HCT116 (cell line): ENCODE measurements around the gene HYI. TPM values are rescaled to one million over a fixed set of nuclear protein-coding genes. Genes with fewer than 3 reads are reported as not detected.

Experiments
- ATAC-seq: fragments of 200-7000 bp; cut with Tn5 transposase; 2 replicates; pipeline ENCODE4 v1.9.1; 2020; ENCODE audit warnings: mild to moderate bottlenecking, moderate library complexity
- BruUV-seq: library from RNA; stranded (reverse); fragments of 400-500 nt; replicated peaks from 2 replicates; lab custom pipeline; 2021; lab: Mats Ljungman, UMichigan
- CTCF ChIA-PET: fragments of 300-600 bp; sonication (Branson Sonifier 250); formaldehyde crosslinking; loops from one replicate; lab custom pipeline; 2021; ENCODE audit warnings: antibody characterized with exemption; lab: Charles Lee
- POLR2A ChIA-PET: fragments of 300-600, 350-600 bp; sonication (Branson Sonifier 250); formaldehyde crosslinking; loops from one replicate; lab custom pipeline; 2021; ENCODE audit warnings: antibody characterized with exemption; lab: Charles Lee
- RAD21 ChIA-PET, 2 experiments: fragments of 300-600 bp; sonication (Branson Sonifier 250); formaldehyde crosslinking; loops; one replicate each; lab custom pipeline; 2023; ENCODE audit warnings: low total read pairs in 2 of 2; ENCODE audit not compliant: uncharacterized antibody in 2 of 2, unreplicated experiment in 2 of 2, low non-redundant PET in 1 of 2; lab: Charles Lee
- DNase-seq: peaks from one replicate; pipeline ENCODE4 v3.0.0-alpha.2; 2010; ENCODE audit warnings: low read depth, low spot score
- H2AFZ ChIP-seq: fragments of 200-600 bp; shearing (Covaris generic), sonication (generic); 2 replicates; pipeline ENCODE4 v1.6.1; 2017; ENCODE audit warnings: low read depth, mixed run types, mixed read lengths, antibody characterized with exemption, low read length; ENCODE audit not compliant: poor library complexity, severe bottlenecking
- H3K27ac ChIP-seq: 2 replicates; pipeline ENCODE4 v1.5.1; 2012; ENCODE audit warnings: low read depth, low read length
- H3K27me3 ChIP-seq: fragments of 200-600 bp; sonication (generic); 2 replicates; pipeline ENCODE4 v1.6.1; 2016; ENCODE audit warnings: mixed run types, low read length, mixed read lengths; ENCODE audit not compliant: insufficient read depth
- H3K36me3 ChIP-seq, 2 experiments: fragments of 200-500 bp in 1 of 2; fragments of 200-600 bp in 1 of 2; sonication (Bioruptor generic) in 1 of 2; sonication (generic) in 1 of 2; 2 replicates each; pipeline versions ENCODE4 v1.5.1 to v1.6.1; 2014 to 2016; ENCODE audit warnings: low read length in 2 of 2, inconsistent platforms in 1 of 2, mixed read lengths in 1 of 2, mixed run types in 1 of 2; ENCODE audit not compliant: insufficient read depth in 2 of 2, control insufficient read depth in 1 of 2
- H3K4me1 ChIP-seq, 2 experiments: fragments of 200-600 bp in 1 of 2; sonication (generic) in 1 of 2; 2 replicates each; pipeline versions ENCODE4 v1.5.1 to v1.6.1; 2012 to 2017; ENCODE audit warnings: low read length in 2 of 2, inconsistent platforms in 1 of 2, mild to moderate bottlenecking in 1 of 2, mixed read lengths in 1 of 2, mixed run types in 1 of 2, moderate library complexity in 1 of 2; ENCODE audit not compliant: insufficient read depth in 2 of 2, control insufficient read depth in 1 of 2
- H3K4me2 ChIP-seq: fragments of 200-600 bp; sonication (generic); 2 replicates; pipeline ENCODE4 v1.6.1; 2017; ENCODE audit warnings: mixed run types, low read length, mixed read lengths
- H3K4me3 ChIP-seq, 2 experiments: fragments of 200-600 bp in 1 of 2; sonication (generic) in 1 of 2; replicated peaks in 1 of 2; 2 replicates each; pipeline ENCODE4 v1.5.1; 2011 to 2016; ENCODE audit warnings: low read length in 2 of 2, control low read depth in 1 of 2, low read depth in 1 of 2, mild to moderate bottlenecking in 1 of 2, mixed read lengths in 1 of 2, mixed run types in 1 of 2
- H3K79me2 ChIP-seq: fragments of 200-600 bp; sonication (generic); 2 replicates; pipeline ENCODE4 v1.6.1; 2017; ENCODE audit warnings: mild to moderate bottlenecking, mixed run types, low read length, moderate library complexity, mixed read lengths; ENCODE audit not compliant: insufficient read depth
- H3K9ac ChIP-seq: fragments of 200-600 bp; sonication (generic); 2 replicates; pipeline ENCODE4 v1.6.1; 2016; ENCODE audit warnings: low read length, mixed read lengths
- H3K9me2 ChIP-seq: fragments of 200-600 bp; sonication (generic), shearing (Covaris generic); 2 replicates; pipeline ENCODE4 v1.6.1; 2017; ENCODE audit warnings: mixed run types, mild to moderate bottlenecking, moderate library complexity; ENCODE audit not compliant: insufficient read depth
- H3K9me3 ChIP-seq, 2 experiments: fragments of 200-500 bp in 1 of 2; fragments of 200-600 bp in 1 of 2; sonication (Bioruptor generic) in 1 of 2; sonication (generic) in 1 of 2; 2 replicates each; pipeline ENCODE4 v1.6.1; 2014 to 2017; ENCODE audit warnings: low read length in 2 of 2, mixed read lengths in 2 of 2, inconsistent platforms in 1 of 2, low read depth in 1 of 2, mild to moderate bottlenecking in 1 of 2, mixed run types in 1 of 2, moderate library complexity in 1 of 2; ENCODE audit not compliant: control insufficient read depth in 1 of 2, insufficient read depth in 1 of 2
- H4K20me1 ChIP-seq: fragments of 200-600 bp; sonication (generic), shearing (Covaris generic); 2 replicates; pipeline ENCODE4 v1.6.1; 2017; ENCODE audit warnings: mixed run types, mild to moderate bottlenecking, moderate library complexity; ENCODE audit not compliant: insufficient read depth
- CEBPB ChIP-seq: IDR thresholded peaks from 2 replicates; pipeline ENCODE4 v1.6.1; 2012; ENCODE audit warnings: low read depth
- CTCF ChIP-seq, 3 experiments: fragments of 200-600 bp in 1 of 3; sonication (generic) in 1 of 3; IDR thresholded peaks in 2 of 3; conservative IDR thresholded peaks in 1 of 3; 2 replicates each; pipeline ENCODE4 v1.5.1; 2012 to 2017; ENCODE audit warnings: low read depth in 2 of 3, low read length in 2 of 3, antibody characterized with exemption in 1 of 3, borderline replicate concordance in 1 of 3, control low read depth in 1 of 3, mild to moderate bottlenecking in 1 of 3, mixed read lengths in 1 of 3, mixed run types in 1 of 3, moderate library complexity in 1 of 3; ENCODE audit not compliant: insufficient read depth in 1 of 3
- ELF1 ChIP-seq: IDR thresholded peaks from 2 replicates; pipeline ENCODE4 v1.6.1; 2012; ENCODE audit warnings: low read depth, borderline replicate concordance
- EZH2 ChIP-seq: fragments of 200-600 bp; sonication (generic); IDR thresholded peaks from 2 replicates; pipeline ENCODE4 v1.6.1; 2017; ENCODE audit warnings: antibody characterized with exemption, mixed run types
- FOSL1 ChIP-seq: IDR thresholded peaks from 2 replicates; pipeline ENCODE4 v1.6.1; 2012; ENCODE audit warnings: low read depth
- POLR2A ChIP-seq: IDR thresholded peaks from 2 replicates; pipeline ENCODE4 v1.7.0; 2011; ENCODE audit warnings: borderline replicate concordance; ENCODE audit not compliant: insufficient read depth, insufficient read length; ENCODE audit errors: extremely low read depth
- SP1 ChIP-seq: IDR thresholded peaks from 2 replicates; pipeline ENCODE4 v1.6.1; 2012; ENCODE audit warnings: low read depth
- SRF ChIP-seq: IDR thresholded peaks from 2 replicates; pipeline ENCODE4 v1.6.1; 2012; ENCODE audit warnings: low read depth
- TCF7L2 ChIP-seq: IDR thresholded peaks from 2 replicates; pipeline ENCODE4 v1.7.0; 2011; ENCODE audit warnings: borderline replicate concordance, inconsistent platforms; ENCODE audit not compliant: insufficient read depth, insufficient read length; ENCODE audit errors: extremely low read depth
- YY1 ChIP-seq: IDR thresholded peaks from 2 replicates; pipeline ENCODE4 v1.6.1; 2011; ENCODE audit warnings: low read length, low read depth, moderate library complexity, mild to moderate bottlenecking; ENCODE audit not compliant: insufficient replicate concordance; ENCODE audit errors: extremely low read depth
- ZBTB33 ChIP-seq: IDR thresholded peaks from 2 replicates; pipeline ENCODE4 v1.6.1; 2011; ENCODE audit warnings: mild to moderate bottlenecking, low read length, moderate library complexity; ENCODE audit not compliant: insufficient replicate concordance; ENCODE audit errors: extremely low read depth
- ZNF274 ChIP-seq: fragments of 200-500 bp; sonication (Bioruptor generic); IDR thresholded peaks from 2 replicates; pipeline ENCODE4 v1.6.1; 2014; ENCODE audit warnings: mild to moderate bottlenecking, low read depth, low read length, inconsistent platforms
- intact Hi-C: fragments of 100-400 bp; cut with micrococcal nuclease; formaldehyde crosslinking; loops from 2 replicates; pipeline ENCODE4 v1.10.0; 2022
- total RNA-seq: library from RNA; stranded (reverse); gene quantifications from one replicate; pipeline ENCODE4 v1.2.1, GENCODE V29; 2021; ENCODE audit not compliant: unreplicated experiment

HYI gene
- total RNA-seq, 1 experiment from 2014 or later: 13.9 TPM

DNA sequence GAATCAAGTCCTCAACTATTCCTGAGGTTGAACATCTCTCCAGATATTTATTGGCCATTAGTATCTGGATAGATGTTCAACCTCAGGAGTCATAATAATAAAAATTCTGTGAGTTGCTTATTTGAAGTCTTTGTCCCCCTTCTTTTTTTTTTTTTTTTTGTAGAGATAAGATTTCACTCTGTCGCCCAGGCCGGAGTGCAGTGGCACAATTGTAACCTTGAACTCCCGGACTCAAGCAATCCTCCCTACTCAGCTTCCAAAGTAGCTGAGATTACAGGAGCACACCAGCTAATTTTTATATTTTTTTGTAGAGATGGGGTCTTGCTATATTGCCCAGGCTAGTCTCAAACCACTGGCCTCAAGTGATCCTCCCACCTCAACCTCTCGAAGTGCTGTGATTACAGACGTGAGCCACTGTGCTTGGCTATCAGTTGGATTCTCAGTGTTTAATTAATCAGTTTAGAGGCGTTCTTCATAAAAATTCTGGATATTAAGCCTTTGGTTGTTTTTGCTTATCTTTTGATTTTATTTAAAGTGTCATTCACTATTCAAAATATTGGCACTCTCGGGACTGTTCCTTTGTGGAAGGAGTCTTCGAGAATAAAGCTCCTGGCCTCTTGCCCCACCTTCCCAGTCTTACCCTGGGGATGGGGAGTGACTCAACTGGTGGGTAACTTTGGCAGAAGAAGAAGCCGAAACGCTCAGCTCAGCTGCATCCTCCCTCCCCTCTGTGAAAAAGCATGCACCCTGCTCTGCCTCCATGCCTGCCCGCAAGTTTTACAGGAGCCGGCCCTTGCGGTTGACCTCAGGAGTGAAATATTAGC, 11.2 kb upstream of the HYI start:
- Histone ChIP-seq H3K4me2 (no peak overlapping the region), H3K9ac (no peak overlapping the region), H3K9me3 (no peaks in the 10 kb centered on the region), H3K27me3 (no peaks in the 10 kb centered on the region), H4K20me1 (no peaks in the 10 kb centered on the region), H3K4me3 (no peak overlapping the region), H3K4me1 (peaks cover 0 to 4% of the 10 kb centered on the region in 2 experiments; a peak in 1 of 4 replicates), H3K27ac (no peak overlapping the region), H3K79me2 (no peaks in the 10 kb centered on the region), H3K36me3 (no peaks in the 10 kb centered on the region), H3K9me2 (no peaks in the 10 kb centered on the region), H2AFZ (no peak overlapping the region)
- no peak for DNase-seq
- no TSS peak for BruUV-seq
- TF ChIP-seq EZH2: no peak
- TF ChIP-seq ZNF274: no peak
- TF ChIP-seq SP1: no peak
- TF ChIP-seq ZBTB33: no peak
- CTCF ChIA-PET: no interaction called here
- ATAC-seq: no peak
- RAD21 ChIA-PET: no interaction called here
- intact Hi-C loops: no loop called here
- POLR2A ChIA-PET: interaction anchor here (0.9 kb wide), 1 partner anchor 11 kb away, joined by 3 read pairs; the partner anchor contains the start of gene HYI

- H3K4me3 ChIP-seq: no peak overlapping the region
- RAD21 ChIA-PET: no interaction called here
- no peak overlapping the region for H3K27ac ChIP-seq
- DNase-seq (no peak), ATAC-seq (no peak)
- no peaks in the 10 kb centered on the region for H3K36me3 ChIP-seq
- BruUV-seq: no TSS peak
- no peaks in the 10 kb centered on the region for H3K9me3 ChIP-seq
- H3K4me2 ChIP-seq: no peak overlapping the region
- H2AFZ ChIP-seq: no peak overlapping the region
- H3K79me2 ChIP-seq: no peaks in the 10 kb centered on the region
- H3K9ac ChIP-seq: no peak overlapping the region
- no peaks in the 10 kb centered on the region for H3K27me3 ChIP-seq
- H4K20me1 ChIP-seq: no peaks in the 10 kb centered on the region
- CTCF ChIA-PET: no interaction called here
- intact Hi-C loops: no loop called here
- H3K4me1 ChIP-seq: peaks cover 0 to 4% of the 10 kb centered on the region in 2 experiments; a peak in 1 of 4 replicates
- H3K9me2 ChIP-seq: no peaks in the 10 kb centered on the region
- POLR2A ChIA-PET: interaction anchor here (1.1 kb wide), 1 partner anchor 187 kb away, joined by 4 read pairs; the partner anchor contains the start of gene KDM4A
- TF ChIP-seq ZBTB33 (no peak), EZH2 (no peak), TCF7L2 (no peak), CTCF (IDR thresholded peaks at IDR 0.05 in 2 of 3, conservative IDR thresholded peaks at IDR 0.05 in 1 of 3; ENCODE audit: borderline replicate concordance in 1 of 3, insufficient read depth in 1 of 3, low read depth in 2 of 3, low read length in 2 of 3) (no peak), YY1 (no peak), FOSL1 (no peak), CEBPB (no peak), SRF (no peak), ELF1 (no peak), POLR2A (no peak)
These were observed 9.7 kb upstream of the HYI start for GRCh38 chr1:43463479-43463878.
